ENCODE data around the gene SDK2.

- TF ChIP-seq CTCF (IDR thresholded peaks at IDR 0.05; ENCODE audit: low read depth, low read length, poor library complexity, severe bottlenecking), result no peak
- TF ChIP-seq EZH2phosphoT487 (IDR thresholded peaks at IDR 0.05; ENCODE audit: borderline replicate concordance, low read length), result no peak
These were observed 101.9 kb downstream of the SDK2 start for GRCh38 chr17:73542323-73542722.

Measured in DOHH2 (cell line).